Nucleus accumbens (tissue), 56 donors: Measurements from ENCODE around the gene TEX19.
"Not testable (repeated sequence)": the region's sequence is repeated elsewhere in the genome, so short reads cannot be mapped to it uniquely, and the experiment has no call there.

Source experiments
- DNase-seq, 56 donors: peaks; one replicate each; lab custom pipeline; 2025; lab: John Stamatoyannopoulos, UW

The TEX19 gene

GRCh38 chr17:82351254-82351712 is 7.8 kb upstream of the TEX19 start:
- DNase-seq: no peak

- peak in 49 of 56 donors; percentile 23 to 90 (median 60) for DNase-seq
Measured at GRCh38 chr17:82351713-82352488, 7.1 kb upstream of the TEX19 start.

- no peak for DNase-seq
Measured at GRCh38 chr17:82353484-82353883, 5.6 kb upstream of the TEX19 start.

- DNase-seq: no peak
Measured at GRCh38 chr17:82354804-82355308, 4.2 kb upstream of the TEX19 start.

GRCh38 chr17:82355770-82356427 is 3.1 kb upstream of the TEX19 start:
- no peak for DNase-seq

- DNase-seq: no peak
Measured at GRCh38 chr17:82356845-82357355, 2.1 kb upstream of the TEX19 start.

GRCh38 chr17:82357394-82357793 is 1.7 kb upstream of the TEX19 start:
- no peak for DNase-seq

- DNase-seq: not testable (repeated sequence)
Measured at GRCh38 chr17:82359451-82360074, 516 bp downstream of the TEX19 start.

- DNase-seq: no peak
Measured at GRCh38 chr17:82361885-82362633, 3.0 kb downstream of the TEX19 start.

- no peak for DNase-seq
Measured at GRCh38 chr17:82365606-82366295, 6.7 kb downstream of the TEX19 start.

- no peak for DNase-seq
Measured at GRCh38 chr17:82366749-82367148, 7.7 kb downstream of the TEX19 start.

GRCh38 chr17:82367724-82368524 is 8.9 kb downstream of the TEX19 start:
- no peak for DNase-seq

GRCh38 chr17:82369211-82369610 is 10.2 kb downstream of the TEX19 start:
- DNase-seq: no peak

GRCh38 chr17:82370471-82371332 is 11.7 kb downstream of the TEX19 start:
- DNase-seq: peak in 8 of 56 donors; percentile 8 to 26 (median 16)

GRCh38 chr17:82371333-82372248 is 12.5 kb downstream of the TEX19 start, which contains the start of gene UTS2R:
Gene UTS2R, plus strand, starts transcription at chr17:82371765. Its CDS starts 2,560 bp downstream, at chr17:82374325.
- DNase-seq: no peak

GRCh38 chr17:82372249-82373071 is 13.4 kb downstream of the TEX19 start:
- DNase-seq: no peak
